Duodenal mucosa (tissue), 2 donors: ENCODE results near the gene MAPK14.
"Not testable (repeated sequence)": the region's sequence is repeated elsewhere in the genome, so short reads cannot be mapped to it uniquely, and the experiment has no call there.

Experiments used
- H3K27ac ChIP-seq: one replicate; pipeline ENCODE4 v1.7.0; 2013; ENCODE audit warnings: low read depth, low read length
- H3K27me3 ChIP-seq, 2 donors: one replicate each; pipeline ENCODE4 v1.7.0; 2013; ENCODE audit warnings: low read length in 2 of 2, control low read depth in 1 of 2; ENCODE audit not compliant: insufficient read depth in 2 of 2, control insufficient read depth in 1 of 2
- H3K36me3 ChIP-seq, 2 donors: one replicate each; pipeline ENCODE4 v1.7.0; 2013; ENCODE audit warnings: low read length in 2 of 2, control low read depth in 1 of 2; ENCODE audit not compliant: insufficient read depth in 2 of 2, control insufficient read depth in 1 of 2
- H3K4me1 ChIP-seq, 2 donors: one replicate each; pipeline ENCODE4 v1.7.0; 2013; ENCODE audit warnings: low read length in 2 of 2, control low read depth in 1 of 2; ENCODE audit not compliant: insufficient read depth in 2 of 2, control insufficient read depth in 1 of 2
- H3K4me3 ChIP-seq, 2 donors: one replicate each; pipeline ENCODE4 v1.7.0; 2013; ENCODE audit warnings: low read length in 2 of 2, low read depth in 1 of 2
- H3K9ac ChIP-seq, 2 donors: one replicate each; pipeline ENCODE4 v1.7.0; 2013; ENCODE audit warnings: low read length in 2 of 2, low read depth in 1 of 2
- H3K9me3 ChIP-seq, 2 donors: one replicate each; pipeline ENCODE4 v1.7.0; 2013; ENCODE audit warnings: low read length in 2 of 2, control low read depth in 1 of 2; ENCODE audit not compliant: control insufficient read depth in 1 of 2

MAPK14 gene

GRCh38 chr6:36020154-36020553 lies 7.5 kb upstream of the MAPK14 start:
- no peak overlapping the region for H3K9ac ChIP-seq
- H3K27ac ChIP-seq: no peak overlapping the region
- H3K4me3 ChIP-seq: no peak overlapping the region
- H3K27me3 ChIP-seq: peaks cover 4 to 8% of the 10 kb centered on the region in 2 donors
- no peaks in the 10 kb centered on the region for H3K36me3 ChIP-seq
- no peaks in the 10 kb centered on the region for H3K9me3 ChIP-seq
- peaks cover 0 to 4% of the 10 kb centered on the region in 2 donors for H3K4me1 ChIP-seq

- Histone ChIP-seq H3K9ac (no peak within 1 kb of the TSS), H3K9me3 (no peaks in the 10 kb centered on the region), H3K4me3 (peak within 1 kb of the TSS; percentile 3 to 18), H3K27me3 (peaks cover 4 to 8% of the 10 kb centered on the region in 2 donors), H3K27ac (no peak within 1 kb of the TSS), H3K4me1 (no peaks in the 10 kb centered on the region), H3K36me3 (no peaks in the 10 kb centered on the region)
These were observed 3.4 kb upstream of the MAPK14 start, which contains the start of gene SLC26A8 for GRCh38 chr6:36023996-36024795. SLC26A8 (minus strand) TSS chr6:36024641; CDS start chr6:36019707, 4,934 bp downstream.

DNA sequence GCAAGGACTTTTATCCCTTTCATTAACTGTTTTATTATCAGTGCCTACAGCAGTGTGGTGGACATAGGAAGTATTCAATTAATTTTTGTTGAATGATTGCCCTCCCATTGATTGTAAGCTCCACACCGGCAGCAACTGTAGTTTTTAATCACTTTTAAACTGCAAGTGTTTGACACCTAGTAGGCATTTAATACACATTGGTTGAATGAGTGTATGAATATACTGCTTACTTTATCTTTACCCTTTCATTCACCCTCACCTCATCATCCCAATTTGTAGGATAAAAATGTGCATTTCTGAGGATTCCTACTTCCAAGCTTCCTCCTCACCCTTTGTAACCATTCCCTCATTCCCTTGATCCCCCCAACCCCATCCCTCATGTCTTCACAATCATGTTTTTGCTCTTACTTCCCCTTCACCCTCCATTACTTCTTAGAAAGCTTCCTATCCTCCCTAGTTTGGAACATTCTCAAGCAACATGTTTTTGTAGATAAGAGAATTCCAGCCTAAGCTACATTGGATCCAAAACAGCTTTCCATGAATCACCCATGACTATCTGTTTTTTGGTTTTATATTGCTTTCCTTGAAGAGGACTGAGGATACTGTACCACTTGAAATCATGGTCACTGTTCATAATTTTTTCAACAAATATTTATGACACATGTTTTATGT lies 2.2 kb upstream of the MAPK14 start:
- H3K9me3 ChIP-seq: no peaks in the 10 kb centered on the region
- H3K36me3 ChIP-seq: no peaks in the 10 kb centered on the region
- no peak overlapping the region for H3K27ac ChIP-seq
- H3K4me1 ChIP-seq: peaks cover 6 to 8% of the 10 kb centered on the region in 2 donors
- H3K9ac ChIP-seq: no peak overlapping the region
- H3K27me3 ChIP-seq: peaks cover 4 to 8% of the 10 kb centered on the region in 2 donors
- H3K4me3 ChIP-seq: no peak overlapping the region

- Histone ChIP-seq H3K27ac (no peak overlapping the region), H3K36me3 (no peaks in the 10 kb centered on the region), H3K9ac (no peak overlapping the region), H3K27me3 (peaks cover 4 to 8% of the 10 kb centered on the region in 2 donors), H3K4me1 (peaks cover 6 to 8% of the 10 kb centered on the region in 2 donors), H3K4me3 (no peak overlapping the region), H3K9me3 (no peaks in the 10 kb centered on the region)
These were observed 1.7 kb upstream of the MAPK14 start for GRCh38 chr6:36025932-36026327.

DNA sequence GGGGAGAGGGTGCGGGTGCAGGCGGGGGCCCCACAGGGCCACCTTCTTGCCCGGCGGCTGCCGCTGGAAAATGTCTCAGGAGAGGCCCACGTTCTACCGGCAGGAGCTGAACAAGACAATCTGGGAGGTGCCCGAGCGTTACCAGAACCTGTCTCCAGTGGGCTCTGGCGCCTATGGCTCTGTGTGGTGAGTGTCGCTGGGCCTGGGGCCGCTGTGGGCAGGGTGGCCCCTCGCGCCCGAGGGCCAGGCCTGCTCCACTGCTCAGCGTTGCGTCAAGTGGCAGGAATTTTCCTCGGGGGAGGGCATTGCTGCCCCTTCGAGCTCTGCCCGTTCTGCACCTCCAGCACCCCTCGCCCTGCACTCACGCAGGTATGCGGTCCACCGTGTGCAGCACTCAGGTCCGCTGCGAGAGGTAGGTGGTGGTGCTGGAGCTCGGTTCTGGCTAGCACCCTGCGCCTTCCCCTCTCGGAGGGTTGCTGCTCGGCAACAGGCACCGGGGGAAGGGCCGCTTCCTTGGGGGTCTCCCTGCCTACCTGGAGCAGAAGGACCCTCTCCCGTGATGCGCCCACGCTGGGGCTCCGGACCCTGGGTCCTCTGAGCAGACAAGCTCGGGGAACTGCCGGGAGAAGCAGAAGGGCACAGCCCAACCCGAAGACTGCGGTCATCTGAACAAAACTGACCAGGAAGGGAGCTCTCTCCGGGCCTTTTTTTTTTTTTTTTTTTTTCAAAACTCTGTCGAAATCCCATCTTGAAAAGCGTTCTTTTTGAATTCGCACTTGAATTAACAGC lies 674 bp downstream of the MAPK14 start:
- Histone ChIP-seq H3K36me3 (no peaks in the 10 kb centered on the region), H3K4me1 (peaks cover 20 to 21% of the 10 kb centered on the region in 2 donors), H3K4me3 (peak overlapping the region; percentile 99 to 100), H3K9ac (peak overlapping the region; percentile 95 to 100), H3K27me3 (peaks cover 4 to 8% of the 10 kb centered on the region in 2 donors), H3K27ac (peak overlapping the region; percentile 91), H3K9me3 (no peaks in the 10 kb centered on the region)

DNA sequence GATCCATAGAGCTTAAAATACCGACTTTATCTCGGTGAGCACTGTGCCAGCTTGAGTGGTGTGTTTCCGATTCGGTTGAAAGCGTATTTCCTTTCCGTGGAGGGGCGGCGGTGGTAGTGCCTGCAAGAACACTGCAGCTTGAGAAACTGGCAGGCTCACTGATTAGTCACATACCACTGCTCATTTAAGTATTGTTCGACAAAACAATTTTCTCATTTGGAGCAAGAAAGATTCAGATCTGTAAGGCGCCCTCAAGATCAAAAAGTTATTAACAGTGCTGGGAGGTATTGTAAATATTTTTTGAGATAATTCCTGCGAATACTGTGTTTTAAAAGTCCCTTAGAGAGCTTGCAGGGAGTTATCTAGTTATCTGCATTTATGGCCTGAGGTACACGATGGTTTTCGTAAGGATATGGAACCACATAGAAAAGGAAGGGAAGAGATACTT lies 1.3 kb downstream of the MAPK14 start:
- H3K4me3 ChIP-seq: peak overlapping the region; percentile 99 to 100
- peaks cover 20 to 26% of the 10 kb centered on the region in 2 donors for H3K4me1 ChIP-seq

DNA sequence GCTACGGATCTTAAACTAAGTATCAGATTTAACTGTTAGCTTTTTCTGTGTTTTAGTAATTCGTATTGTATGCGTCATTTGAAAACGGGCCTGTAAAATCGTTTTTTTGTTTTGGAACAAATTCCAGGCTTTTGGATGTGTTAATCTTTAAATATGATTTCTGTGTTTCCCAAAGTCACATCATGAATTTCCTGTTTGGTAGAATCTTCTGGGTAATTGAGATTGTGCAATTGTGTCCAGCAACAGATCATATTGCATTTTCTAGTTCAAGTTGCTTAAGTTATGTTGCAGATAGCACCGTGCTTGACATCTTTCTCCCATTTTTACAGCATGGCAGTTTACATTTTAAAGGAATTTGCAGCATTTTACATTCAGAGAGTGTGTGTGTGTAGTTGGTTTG lies 1.9 kb downstream of the MAPK14 start:
- H3K27ac ChIP-seq: peak overlapping the region; percentile 91
- peak overlapping the region; percentile 99 to 100 for H3K4me3 ChIP-seq
- peaks cover 0 to 4% of the 10 kb centered on the region in 2 donors for H3K27me3 ChIP-seq
- peak overlapping the region; percentile 95 to 100 for H3K9ac ChIP-seq
- peaks cover 23 to 32% of the 10 kb centered on the region in 2 donors for H3K4me1 ChIP-seq
- H3K36me3 ChIP-seq: no peaks in the 10 kb centered on the region
- H3K9me3 ChIP-seq: no peaks in the 10 kb centered on the region

More for the DNA sequence above, 1.3 kb downstream of the MAPK14 start:
- Histone ChIP-seq H3K36me3 (no peaks in the 10 kb centered on the region), H3K27me3 (peaks cover 4 to 8% of the 10 kb centered on the region in 2 donors), H3K27ac (peak overlapping the region; percentile 91), H3K9ac (peak overlapping the region; percentile 95 to 100), H3K9me3 (no peaks in the 10 kb centered on the region)

DNA sequence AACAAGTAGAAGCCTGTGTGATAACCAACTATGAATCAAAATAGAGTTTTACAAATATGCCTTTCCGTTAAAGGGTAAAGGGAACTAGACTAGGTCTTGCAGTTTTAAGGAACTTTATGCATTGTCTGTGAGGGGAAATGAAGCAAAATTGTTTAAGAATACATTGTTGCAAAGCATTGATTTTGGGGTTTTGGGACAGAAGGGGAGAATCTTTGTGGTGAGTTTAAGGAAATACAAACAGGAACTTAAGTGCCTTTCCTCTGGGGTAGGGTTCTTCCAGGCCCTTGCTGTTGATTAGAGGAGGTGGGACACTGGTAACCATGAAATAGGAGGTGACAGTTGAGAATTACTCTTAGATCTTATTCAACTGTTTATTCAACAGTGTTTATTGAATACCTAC lies 4.7 kb downstream of the MAPK14 start:
- H3K27ac ChIP-seq: no peak overlapping the region
- H3K4me1 ChIP-seq: peaks cover 25 to 33% of the 10 kb centered on the region in 2 donors
- H3K27me3 ChIP-seq: no peaks in the 10 kb centered on the region
- no peak overlapping the region for H3K9ac ChIP-seq
- H3K4me3 ChIP-seq: peak overlapping the region; percentile 3 to 21
- H3K9me3 ChIP-seq: no peaks in the 10 kb centered on the region
- H3K36me3 ChIP-seq: no peaks in the 10 kb centered on the region

GRCh38 chr6:36033144-36033543 lies 5.5 kb downstream of the MAPK14 start:
- not testable (repeated sequence) for H3K27me3 ChIP-seq, H3K4me3 ChIP-seq, H3K27ac ChIP-seq, H3K9me3 ChIP-seq, H3K36me3 ChIP-seq, H3K9ac ChIP-seq
- peaks cover 27 to 37% of the 10 kb centered on the region in 2 donors for H3K4me1 ChIP-seq
